Common myeloid progenitor, CD34-positive (primary cell): ENCODE data around the gene ANKMY1.
A peak's percentile ranks its signal among the peaks of the same experiment; 100 is the strongest.

ENCODE experiments used
- CTCF ChIA-PET: fragments of 350-600 bp; sonication (Branson Sonifier 250); formaldehyde crosslinking; loops from one replicate; lab custom pipeline; 2021; ENCODE audit warnings: antibody characterized with exemption; lab: Charles Lee
- POLR2A ChIA-PET: fragments of 350-600 bp; sonication (Branson Sonifier 250); formaldehyde crosslinking; loops from one replicate; lab custom pipeline; 2021; ENCODE audit warnings: antibody characterized with exemption; lab: Charles Lee
- DNase-seq, 3 donors: peaks; one replicate each; pipeline versions ENCODE4 v3.0.0 to v3.0.0-alpha.2; 2013
- H3K27ac ChIP-seq, 2 experiments: 1 replicate in 1 of 2; 2 replicates in 1 of 2; pipeline ENCODE4 v1.7.0; 2013; ENCODE audit warnings: inconsistent platforms in 2 of 2, low read length in 2 of 2, mild to moderate bottlenecking in 2 of 2, low read depth in 1 of 2, moderate library complexity in 1 of 2; ENCODE audit not compliant: severe bottlenecking in 2 of 2, insufficient read depth in 1 of 2, poor library complexity in 1 of 2
- H3K27me3 ChIP-seq, 5 experiments: replicated peaks in 2 of 5; 1 replicate in 3 of 5; 2 replicates in 2 of 5; pipeline versions ENCODE4 v1.6.1 to v1.7.0; 2013; ENCODE audit warnings: low read length in 4 of 5, mild to moderate bottlenecking in 2 of 5, moderate library complexity in 2 of 5, inconsistent platforms in 1 of 5; ENCODE audit not compliant: insufficient read depth in 5 of 5, control insufficient read depth in 4 of 5
- H3K36me3 ChIP-seq, 4 experiments: 1 replicate in 2 of 4; 2 replicates in 2 of 4; pipeline versions ENCODE4 v1.6.1 to v1.7.0; 2013; ENCODE audit warnings: low read length in 3 of 4, control low read depth in 1 of 4, mild to moderate bottlenecking in 1 of 4; ENCODE audit not compliant: control insufficient read depth in 4 of 4, insufficient read depth in 4 of 4
- H3K4me1 ChIP-seq, 4 experiments: 1 replicate in 3 of 4; 2 replicates in 1 of 4; pipeline versions ENCODE4 v1.6.1 to v1.7.1; 2013; ENCODE audit warnings: low read length in 3 of 4, mild to moderate bottlenecking in 3 of 4, control low read depth in 1 of 4, inconsistent platforms in 1 of 4, moderate library complexity in 1 of 4; ENCODE audit not compliant: control insufficient read depth in 4 of 4, insufficient read depth in 4 of 4; ENCODE audit errors: control extremely low read depth in 1 of 4
- H3K4me3 ChIP-seq, 7 experiments: 1 replicate in 4 of 7; 2 replicates in 3 of 7; pipeline versions ENCODE4 v1.5.1 to v1.7.0; 2013; ENCODE audit warnings: mild to moderate bottlenecking in 7 of 7, low read length in 6 of 7, moderate library complexity in 6 of 7, inconsistent platforms in 2 of 7, low read depth in 2 of 7, control low read depth in 1 of 7; ENCODE audit not compliant: insufficient read depth in 4 of 7, control insufficient read depth in 1 of 7; ENCODE audit errors: extremely low read depth in 1 of 7
- H3K9me3 ChIP-seq, 5 experiments: 1 replicate in 4 of 5; 2 replicates in 1 of 5; pipeline versions ENCODE4 v1.6.1 to v1.7.1; 2013; ENCODE audit warnings: low read length in 4 of 5, mild to moderate bottlenecking in 2 of 5, inconsistent platforms in 1 of 5, low read depth in 1 of 5, moderate library complexity in 1 of 5; ENCODE audit not compliant: control insufficient read depth in 4 of 5, insufficient read depth in 2 of 5; ENCODE audit errors: control extremely low read depth in 1 of 5
- WGBS: methylation state at CpG from one replicate; pipeline ENCODE4 v1.1.5; 2013; ENCODE audit not compliant: insufficient coverage; 5-methylcytosine and 5-hydroxymethylcytosine counted together

Gene ANKMY1

GRCh38 chr2:240441326-240441992 is 116.3 kb downstream of the ANKMY1 start:
- CTCF ChIA-PET: no interaction called here
- no peaks in the 10 kb centered on the region for H3K36me3 ChIP-seq
- no peak overlapping the region for H3K4me3 ChIP-seq

GRCh38 chr2:240440704-240441320 is 117.0 kb downstream of the ANKMY1 start:
- Histone ChIP-seq H3K9me3 (no peaks in the 10 kb centered on the region), H3K4me1 (peaks cover 0 to 12% (median 6%) of the 10 kb centered on the region in 4 experiments), H3K4me3 (no peak overlapping the region), H3K27ac (no peak overlapping the region), H3K27me3 (peaks cover 0 to 24% (median 17%) of the 10 kb centered on the region in 5 experiments), H3K36me3 (no peaks in the 10 kb centered on the region)
- POLR2A ChIA-PET: no interaction called here
- 97% methylated on average over 17 of the region's 18 CpGs for WGBS
- CTCF ChIA-PET: interaction anchor here (2.7 kb wide), 1 partner anchor 209 kb away, joined by 15 read pairs; no protein-coding TSS in a partner anchor
- DNase-seq: no peak

More at GRCh38 chr2:240441326-240441992, 116.3 kb downstream of the ANKMY1 start:
- Histone ChIP-seq H3K9me3 (no peaks in the 10 kb centered on the region), H3K27ac (no peak overlapping the region), H3K4me1 (peaks cover 0 to 5% (median 2%) of the 10 kb centered on the region in 4 experiments), H3K27me3 (peaks cover 0 to 18% (median 17%) of the 10 kb centered on the region in 5 experiments)
- no peak for DNase-seq
- POLR2A ChIA-PET: no interaction called here
- WGBS: 92% methylated on average over 18 of the region's 27 CpGs

- Histone ChIP-seq H3K36me3 (no peaks in the 10 kb centered on the region), H3K4me3 (no peak overlapping the region), H3K4me1 (peaks cover 0 to 14% (median 8%) of the 10 kb centered on the region in 4 experiments), H3K27ac (no peak overlapping the region), H3K27me3 (peaks cover 0 to 27% (median 17%) of the 10 kb centered on the region in 5 experiments), H3K9me3 (no peaks in the 10 kb centered on the region)
- 94% methylated on average over 7 of the region's 12 CpGs for WGBS
- DNase-seq: no peak
- POLR2A ChIA-PET: no interaction called here
- CTCF ChIA-PET: interaction anchor here (2.7 kb wide), 1 partner anchor 208 kb away, joined by 15 read pairs; no protein-coding TSS in a partner anchor
These were observed 117.5 kb downstream of the ANKMY1 start for GRCh38 chr2:240440251-240440650.

GRCh38 chr2:240439698-240440151 is 118.1 kb downstream of the ANKMY1 start:
- H3K27ac ChIP-seq: no peak overlapping the region
- 93% methylated on average over 10 of the region's 15 CpGs for WGBS
- no peak overlapping the region for H3K4me3 ChIP-seq
- H3K9me3 ChIP-seq: no peaks in the 10 kb centered on the region
- DNase-seq: no peak
- H3K4me1 ChIP-seq: peaks cover 0 to 16% (median 9%) of the 10 kb centered on the region in 4 experiments
- no peaks in the 10 kb centered on the region for H3K36me3 ChIP-seq
- CTCF ChIA-PET: interaction anchor here (1.1 to 2.7 kb wide), 4 partner anchors 11 to 287 kb away, joined by 3 to 15 read pairs (median 4); no protein-coding TSS in a partner anchor
- peaks cover 0 to 30% (median 17%) of the 10 kb centered on the region in 5 experiments for H3K27me3 ChIP-seq
- POLR2A ChIA-PET: no interaction called here

- CTCF ChIA-PET: interaction anchor here (0.6 to 2.7 kb wide), 7 partner anchors 12 to 299 kb away, joined by 3 to 15 read pairs (median 3); no protein-coding TSS in a partner anchor
- Histone ChIP-seq H3K27ac (no peak overlapping the region), H3K36me3 (no peaks in the 10 kb centered on the region), H3K27me3 (peaks cover 0 to 37% (median 19%) of the 10 kb centered on the region in 5 experiments), H3K9me3 (no peaks in the 10 kb centered on the region), H3K4me1 (peaks cover 0 to 23% (median 13%) of the 10 kb centered on the region in 4 experiments), H3K4me3 (no peak overlapping the region)
- DNase-seq: no peak
- POLR2A ChIA-PET: no interaction called here
- WGBS: 91% methylated on average over 22 of the region's 25 CpGs
These were observed 118.7 kb downstream of the ANKMY1 start for GRCh38 chr2:240438810-240439697.

- Histone ChIP-seq H3K27ac (no peak overlapping the region), H3K9me3 (no peaks in the 10 kb centered on the region), H3K4me1 (peaks cover 0 to 24% (median 13%) of the 10 kb centered on the region in 4 experiments), H3K36me3 (no peaks in the 10 kb centered on the region), H3K27me3 (peaks cover 0 to 46% (median 24%) of the 10 kb centered on the region in 5 experiments), H3K4me3 (no peak overlapping the region)
- ChIA-PET POLR2A (no interaction called here), CTCF (interaction anchor here (0.6 to 2.7 kb wide), 7 partner anchors 13 to 298 kb away, joined by 3 to 15 read pairs (median 3); no protein-coding TSS in a partner anchor)
- 36% methylated on average over 22 of the region's 24 CpGs for WGBS
- DNase-seq: peak; percentile 58 to 75 (median 70)
These were observed 119.7 kb downstream of the ANKMY1 start for GRCh38 chr2:240437861-240438809.
